Mammary epithelial cell (primary cell): ENCODE data around the gene CRISP2.

ENCODE experiments used
- CTCF ChIP-seq, 2 donors: IDR thresholded peaks in 1 of 2; conservative IDR thresholded peaks in 1 of 2; 2 replicates each; pipeline ENCODE4 v1.5.1; 2011 to 2012; ENCODE audit warnings: inconsistent platforms in 2 of 2, low read length in 2 of 2, mild to moderate bottlenecking in 2 of 2, control low read depth in 1 of 2, low read depth in 1 of 2; ENCODE audit not compliant: insufficient read depth in 1 of 2; ENCODE audit errors: extremely low read depth in 1 of 2
- EZH2 ChIP-seq: IDR thresholded peaks from 2 replicates; pipeline ENCODE4 v1.6.1; 2012; ENCODE audit warnings: low read length, inconsistent platforms, borderline replicate concordance

GRCh38 chr6:49736017-49736508 is 22.7 kb upstream of the CRISP2 start:
- TF ChIP-seq CTCF (conservative IDR thresholded peaks at IDR 0.05 in 1 of 2, IDR thresholded peaks at IDR 0.05 in 1 of 2; ENCODE audit: extremely low read depth in 1 of 2, insufficient read depth in 1 of 2, low read depth in 1 of 2, low read length in 2 of 2) (no peak), EZH2 (no peak)
